Heart left ventricle (tissue), 13 donors: ENCODE data around the gene CHCHD6.

Source experiments
- CTCF ChIP-seq, 12 donors: fragments of 200-600 bp; sonication (generic) in 4 of 12; IDR thresholded peaks; one replicate each; pipeline versions ENCODE4 v1.5.0 to v1.8.0; 2018 to 2022; ENCODE audit warnings: antibody characterized with exemption in 12 of 12, mild to moderate bottlenecking in 5 of 12
- POLR2A ChIP-seq, 2 donors: fragments of 450-650 bp; IDR thresholded peaks; one replicate each; pipeline ENCODE4 v1.6.1; 2017; ENCODE audit warnings: antibody characterized with exemption in 2 of 2, mild to moderate bottlenecking in 2 of 2, moderate library complexity in 2 of 2
- donor health status: ischemic (EF 13 %, LVEDD 7.1; RV severe dilation, severe dysfunction).
- donor health status: DM: no; HTN: yes; CAD: no.
- donor health status: DM: no; HTN: no; CAD: no.
- donor health status: ischemic (EF 25% LVEDD 6.9; RV normal size, moderate dysfunction).
- donor health status: ischemic (EF 25% LVEDD 5.7; RV mildly dilated, moderate dysfunction).
- donor health status: ischemic (EF 35%, LVEDD 5.7; RV mildly dilated, moderate dysfunction).
- donor health status: nonischemic (EF 11% LVEDD 7.7; RV severe dilation, severe dysfunction).
- donor health status: DM: yes; HTN: yes; CAD: no.
- donor health status: PGD.
- donor health status: ischemic (EF 29% LVEDD 5.4; RV normal size, mild dysfunction).
- donor health status: nonischemic (EF 23%, LVEDD 6.1; RV moderate dilation, normal function).

- TF ChIP-seq CTCF (IDR thresholded peaks at IDR 0.05) (no peak), POLR2A (IDR thresholded peaks at IDR 0.05) (no peak)
These were observed 190.4 kb downstream of the CHCHD6 start for GRCh38 chr3:126894475-126894874.
